Panc1 (cell line): ENCODE results near the gene SLC1A2. TPM values are rescaled to one million over a fixed set of nuclear protein-coding genes. Genes with fewer than 3 reads are reported as not detected.

Source experiments
- ATAC-seq: fragments of 200-7000 bp; cut with Tn5 transposase; 2 replicates; pipeline ENCODE4 v1.9.1; 2020; ENCODE audit warnings: mild to moderate bottlenecking, moderate library complexity
- BruUV-seq: library from RNA; stranded (reverse); fragments of 400-500 nt; replicated peaks from 2 replicates; lab custom pipeline; 2021; lab: Mats Ljungman, UMichigan
- CTCF ChIA-PET: fragments of 300-600 bp; sonication (Branson Sonifier 250); formaldehyde crosslinking; loops from one replicate; lab custom pipeline; 2022; ENCODE audit warnings: antibody characterized with exemption; lab: Charles Lee
- POLR2A ChIA-PET: fragments of 300-600 bp; sonication (Branson Sonifier 250); formaldehyde crosslinking; loops from one replicate; lab custom pipeline; 2022; ENCODE audit warnings: antibody characterized with exemption; lab: Charles Lee
- DNase-seq: peaks from one replicate; pipeline ENCODE4 v3.0.0-alpha.2; 2010; ENCODE audit warnings: low read depth, low spot score
- H3K27ac ChIP-seq: 2 replicates; pipeline ENCODE4 v1.5.1; 2011; ENCODE audit warnings: mild to moderate bottlenecking, low read length, inconsistent platforms
- H3K27me3 ChIP-seq: fragments of 200-500 bp; sonication (Bioruptor generic); 2 replicates; pipeline ENCODE4 v1.6.0; 2014; ENCODE audit warnings: low read length, inconsistent platforms; ENCODE audit not compliant: control insufficient read depth, insufficient read depth
- H3K36me3 ChIP-seq: fragments of 200-500 bp; sonication (Bioruptor generic); 2 replicates; pipeline ENCODE4 v1.5.1; 2014; ENCODE audit warnings: inconsistent platforms, mild to moderate bottlenecking, low read length, moderate library complexity; ENCODE audit not compliant: control insufficient read depth, insufficient read depth
- H3K4me1 ChIP-seq: 2 replicates; pipeline ENCODE4 v1.5.1; 2011; ENCODE audit warnings: inconsistent platforms, mild to moderate bottlenecking, low read length, moderate library complexity; ENCODE audit not compliant: control insufficient read depth, insufficient read depth
- H3K4me3 ChIP-seq, 2 experiments: 2 replicates each; pipeline ENCODE4 v1.5.1; 2011 to 2012; ENCODE audit warnings: low read depth in 2 of 2, low read length in 2 of 2, mild to moderate bottlenecking in 2 of 2, inconsistent platforms in 1 of 2, moderate library complexity in 1 of 2
- H3K9me3 ChIP-seq: fragments of 200-500 bp; sonication (Bioruptor generic); 2 replicates; pipeline ENCODE4 v1.5.1; 2014; ENCODE audit warnings: low read depth, mild to moderate bottlenecking, inconsistent platforms, low read length, moderate library complexity; ENCODE audit not compliant: control insufficient read depth, insufficient read depth
- CTCF ChIP-seq: fragments of 450-650 bp; IDR thresholded peaks from 2 replicates; pipeline ENCODE4 v1.5.1; 2017; ENCODE audit warnings: mild to moderate bottlenecking
- POLR2AphosphoS5 ChIP-seq: IDR thresholded peaks from 2 replicates; pipeline ENCODE4 v1.6.1; 2012; ENCODE audit warnings: mild to moderate bottlenecking, low read depth, low read length, moderate library complexity
- SIN3A ChIP-seq: IDR thresholded peaks from 2 replicates; pipeline ENCODE4 v1.6.1; 2012; ENCODE audit warnings: low read depth, mild to moderate bottlenecking, low read length, moderate library complexity, borderline replicate concordance; ENCODE audit not compliant: insufficient read depth
- TCF7L2 ChIP-seq: IDR thresholded peaks from 2 replicates; pipeline ENCODE4 v1.6.1; 2011; ENCODE audit warnings: mild to moderate bottlenecking, low read depth, low read length, inconsistent platforms
- in situ Hi-C: cut with HindIII; loops from 2 replicates; pipeline ENCODE4 v1.10.0; 2016; ENCODE audit warnings: low sequenced_read_pairs, low pct_unique_long_range_greater_than_20kb
- intact Hi-C: fragments of 100-400 bp; cut with micrococcal nuclease; formaldehyde crosslinking; loops from one replicate; pipeline ENCODE4 v1.10.0; 2022; ENCODE audit not compliant: unreplicated experiment
- total RNA-seq: library from RNA; stranded (reverse); gene quantifications from one replicate; pipeline ENCODE4 v1.2.1, GENCODE V29; 2021; ENCODE audit not compliant: unreplicated experiment
- TF ChIP-seq, protein P1 (sequence below), 2 experiments: IDR thresholded peaks; 2 replicates each; pipeline ENCODE4 v1.6.1; 2011 to 2012; ENCODE audit warnings: low read depth in 2 of 2, control low read depth in 1 of 2, low read length in 1 of 2, mild to moderate bottlenecking in 1 of 2, moderate library complexity in 1 of 2; ENCODE audit not compliant: insufficient read depth in 1 of 2

The SLC1A2 gene
- total RNA-seq, 1 experiment from 2014 or later: 0.21 TPM

- BruUV-seq: no TSS peak
- Histone ChIP-seq H3K9me3 (no peaks in the 10 kb centered on the region), H3K27ac (no peak overlapping the region), H3K36me3 (no peaks in the 10 kb centered on the region), H3K4me3 (no peak overlapping the region), H3K4me1 (no peaks in the 10 kb centered on the region), H3K27me3 (no peaks in the 10 kb centered on the region)
- TF ChIP-seq, protein P1, sequence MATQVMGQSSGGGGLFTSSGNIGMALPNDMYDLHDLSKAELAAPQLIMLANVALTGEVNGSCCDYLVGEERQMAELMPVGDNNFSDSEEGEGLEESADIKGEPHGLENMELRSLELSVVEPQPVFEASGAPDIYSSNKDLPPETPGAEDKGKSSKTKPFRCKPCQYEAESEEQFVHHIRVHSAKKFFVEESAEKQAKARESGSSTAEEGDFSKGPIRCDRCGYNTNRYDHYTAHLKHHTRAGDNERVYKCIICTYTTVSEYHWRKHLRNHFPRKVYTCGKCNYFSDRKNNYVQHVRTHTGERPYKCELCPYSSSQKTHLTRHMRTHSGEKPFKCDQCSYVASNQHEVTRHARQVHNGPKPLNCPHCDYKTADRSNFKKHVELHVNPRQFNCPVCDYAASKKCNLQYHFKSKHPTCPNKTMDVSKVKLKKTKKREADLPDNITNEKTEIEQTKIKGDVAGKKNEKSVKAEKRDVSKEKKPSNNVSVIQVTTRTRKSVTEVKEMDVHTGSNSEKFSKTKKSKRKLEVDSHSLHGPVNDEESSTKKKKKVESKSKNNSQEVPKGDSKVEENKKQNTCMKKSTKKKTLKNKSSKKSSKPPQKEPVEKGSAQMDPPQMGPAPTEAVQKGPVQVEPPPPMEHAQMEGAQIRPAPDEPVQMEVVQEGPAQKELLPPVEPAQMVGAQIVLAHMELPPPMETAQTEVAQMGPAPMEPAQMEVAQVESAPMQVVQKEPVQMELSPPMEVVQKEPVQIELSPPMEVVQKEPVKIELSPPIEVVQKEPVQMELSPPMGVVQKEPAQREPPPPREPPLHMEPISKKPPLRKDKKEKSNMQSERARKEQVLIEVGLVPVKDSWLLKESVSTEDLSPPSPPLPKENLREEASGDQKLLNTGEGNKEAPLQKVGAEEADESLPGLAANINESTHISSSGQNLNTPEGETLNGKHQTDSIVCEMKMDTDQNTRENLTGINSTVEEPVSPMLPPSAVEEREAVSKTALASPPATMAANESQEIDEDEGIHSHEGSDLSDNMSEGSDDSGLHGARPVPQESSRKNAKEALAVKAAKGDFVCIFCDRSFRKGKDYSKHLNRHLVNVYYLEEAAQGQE (IDR thresholded peaks at IDR 0.05; ENCODE audit: insufficient read depth in 1 of 2, low read depth in 2 of 2, low read length in 1 of 2): no peak
- TF ChIP-seq POLR2AphosphoS5 (no peak), TCF7L2 (no peak), SIN3A (no peak), CTCF (no peak)
- ChIA-PET CTCF (no interaction called here), POLR2A (no interaction called here)
- no peak for ATAC-seq
- DNase-seq: no peak
- in situ Hi-C loops (no loop called here), intact Hi-C loops (no loop called here)
Observed at GRCh38 chr11:35293035-35293434, 126.3 kb downstream of the SLC1A2 start.

DNA sequence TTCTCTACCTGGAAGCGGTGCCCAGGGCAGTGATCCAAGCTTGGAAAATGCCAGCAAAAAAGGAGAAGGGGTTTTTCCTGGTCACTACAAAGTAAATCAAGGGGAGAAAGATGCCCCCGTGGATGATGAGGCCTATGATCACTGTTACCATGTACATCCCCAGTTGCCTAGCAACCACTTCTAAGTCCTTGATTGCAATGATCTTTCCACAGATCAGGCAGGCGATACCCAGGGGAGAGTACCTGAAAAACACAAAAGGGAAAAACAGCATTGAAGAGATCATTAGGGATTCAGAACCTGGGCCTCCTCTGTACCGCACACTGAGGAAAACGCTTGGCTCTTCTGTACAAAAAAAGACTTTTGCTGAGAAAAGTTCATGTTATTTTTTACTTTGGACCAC is 127.1 kb downstream of the SLC1A2 start:
- TF ChIP-seq, protein P1 (IDR thresholded peaks at IDR 0.05; ENCODE audit: insufficient read depth in 1 of 2, low read depth in 2 of 2, low read length in 1 of 2): no peak
- TF ChIP-seq CTCF: no peak
- BruUV-seq: no TSS peak
- ChIA-PET POLR2A (no interaction called here), CTCF (no interaction called here)
- no peak for ATAC-seq
- H3K4me3 ChIP-seq: no peak overlapping the region
- H3K36me3 ChIP-seq: no peaks in the 10 kb centered on the region
- DNase-seq: no peak
- in situ Hi-C loops (no loop called here), intact Hi-C loops (no loop called here)
- no peaks in the 10 kb centered on the region for H3K9me3 ChIP-seq
- H3K27me3 ChIP-seq: no peaks in the 10 kb centered on the region
- H3K27ac ChIP-seq: no peak overlapping the region
- no peaks in the 10 kb centered on the region for H3K4me1 ChIP-seq
